ENCODE results near the gene TEP1.

- TF ChIP-seq, protein P1, sequence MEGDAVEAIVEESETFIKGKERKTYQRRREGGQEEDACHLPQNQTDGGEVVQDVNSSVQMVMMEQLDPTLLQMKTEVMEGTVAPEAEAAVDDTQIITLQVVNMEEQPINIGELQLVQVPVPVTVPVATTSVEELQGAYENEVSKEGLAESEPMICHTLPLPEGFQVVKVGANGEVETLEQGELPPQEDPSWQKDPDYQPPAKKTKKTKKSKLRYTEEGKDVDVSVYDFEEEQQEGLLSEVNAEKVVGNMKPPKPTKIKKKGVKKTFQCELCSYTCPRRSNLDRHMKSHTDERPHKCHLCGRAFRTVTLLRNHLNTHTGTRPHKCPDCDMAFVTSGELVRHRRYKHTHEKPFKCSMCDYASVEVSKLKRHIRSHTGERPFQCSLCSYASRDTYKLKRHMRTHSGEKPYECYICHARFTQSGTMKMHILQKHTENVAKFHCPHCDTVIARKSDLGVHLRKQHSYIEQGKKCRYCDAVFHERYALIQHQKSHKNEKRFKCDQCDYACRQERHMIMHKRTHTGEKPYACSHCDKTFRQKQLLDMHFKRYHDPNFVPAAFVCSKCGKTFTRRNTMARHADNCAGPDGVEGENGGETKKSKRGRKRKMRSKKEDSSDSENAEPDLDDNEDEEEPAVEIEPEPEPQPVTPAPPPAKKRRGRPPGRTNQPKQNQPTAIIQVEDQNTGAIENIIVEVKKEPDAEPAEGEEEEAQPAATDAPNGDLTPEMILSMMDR (IDR thresholded peaks at IDR 0.05), result no peak
- no peak for TF ChIP-seq ZFX (IDR thresholded peaks at IDR 0.05; ENCODE audit: borderline replicate concordance)
Observed at GRCh38 chr14:20422886-20423285, 9.6 kb upstream of the TEP1 start.
